ENCODE measurements around the gene BFAR.
"Not testable (repeated sequence)": the region's sequence is repeated elsewhere in the genome, so short reads cannot be mapped to it uniquely, and the experiment has no call there.

The BFAR gene

GRCh38 chr16:14701859-14702258 is 69.1 kb downstream of the BFAR start:
- DNase-seq: not testable (repeated sequence)

GRCh38 chr16:14702672-14703071 is 69.9 kb downstream of the BFAR start:
- not testable (repeated sequence) for DNase-seq

DNA sequence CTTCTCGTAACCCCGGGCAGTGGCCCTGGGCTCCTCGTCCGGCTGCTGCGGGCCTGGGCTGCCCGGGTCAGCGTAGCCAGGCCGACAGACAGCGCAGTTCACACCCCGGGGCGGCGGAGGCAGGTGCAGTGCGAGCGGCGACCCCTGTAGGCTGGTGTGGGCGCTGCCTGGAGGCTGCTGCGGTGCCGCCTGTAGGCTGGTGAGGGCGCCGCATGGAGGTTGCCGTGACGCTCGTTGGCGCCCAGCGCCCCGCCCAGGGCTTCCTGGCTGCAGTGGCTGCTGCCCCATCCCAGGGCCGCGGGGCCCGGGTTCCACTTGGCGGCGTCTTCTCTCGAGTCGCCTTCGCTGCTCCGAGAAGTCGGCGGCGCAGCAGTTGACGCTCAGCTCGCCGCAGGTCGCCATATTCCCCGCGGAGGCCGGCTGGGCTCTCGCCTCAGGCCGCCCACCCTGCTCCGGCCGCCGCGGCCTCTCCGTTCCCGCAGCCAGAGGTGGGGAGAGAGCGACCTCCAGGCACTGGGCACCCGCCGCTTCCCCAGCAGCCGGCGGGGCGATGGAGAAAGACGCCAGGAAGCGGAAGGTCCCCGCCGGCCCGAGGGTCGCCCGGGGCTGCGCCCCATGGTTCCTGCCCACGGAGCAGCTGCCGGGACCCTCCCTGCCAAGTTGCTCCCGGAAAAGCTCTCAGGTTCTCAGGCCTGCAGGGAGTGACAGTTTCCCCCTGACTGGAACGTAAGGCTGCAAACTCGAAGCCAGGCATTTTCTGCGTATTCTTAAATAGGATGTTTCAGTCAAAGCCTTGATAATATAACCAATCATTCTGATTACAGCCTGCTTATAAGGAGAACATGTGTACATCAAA is 70.6 kb downstream of the BFAR start, which contains the start of gene NPIPA3:
TSS of gene NPIPA3 (plus strand) at position 256 of the 856 bp plus-strand sequence. CDS start 5,533 bp downstream, outside the sequence.
- not testable (repeated sequence) for DNase-seq
